HG02763 (cell line): ENCODE results near the gene LAIR2.
"Not testable (repeated sequence)": the region's sequence is repeated elsewhere in the genome, so short reads cannot be mapped to it uniquely, and the experiment has no call there.

ENCODE experiments used
- ATAC-seq: cut with Tn5 transposase; IDR thresholded peaks from one replicate; pipeline ENCODE4 v1.9.1; 2021; ENCODE audit warnings: mild to moderate bottlenecking, moderate library complexity; ENCODE audit not compliant: unreplicated experiment

LAIR2 gene

GRCh38 chr19:54493056-54493455 lies 9.6 kb upstream of the LAIR2 start:
- not testable (repeated sequence) for ATAC-seq

GRCh38 chr19:54493967-54494585 lies 8.6 kb upstream of the LAIR2 start:
- ATAC-seq, result no peak

GRCh38 chr19:54495284-54495683 lies 7.3 kb upstream of the LAIR2 start:
- ATAC-seq, result not testable (repeated sequence)

GRCh38 chr19:54497747-54498450 lies 4.7 kb upstream of the LAIR2 start:
- ATAC-seq, result not testable (repeated sequence)

GRCh38 chr19:54498451-54498772 lies 4.2 kb upstream of the LAIR2 start:
- ATAC-seq, result not testable (repeated sequence)

GRCh38 chr19:54505542-54505941 lies 2.9 kb downstream of the LAIR2 start:
- ATAC-seq, result not testable (repeated sequence)

- ATAC-seq, result no peak
Measured at GRCh38 chr19:54506079-54506478, 3.4 kb downstream of the LAIR2 start.

GRCh38 chr19:54507038-54507717 lies 4.5 kb downstream of the LAIR2 start:
- not testable (repeated sequence) for ATAC-seq

GRCh38 chr19:54507824-54508223 lies 5.2 kb downstream of the LAIR2 start:
- ATAC-seq, result no peak

- ATAC-seq, result not testable (repeated sequence)
Measured at GRCh38 chr19:54508487-54508886, 5.9 kb downstream of the LAIR2 start.

- ATAC-seq, result not testable (repeated sequence)
Measured at GRCh38 chr19:54509200-54509940, 6.7 kb downstream of the LAIR2 start.

GRCh38 chr19:54515156-54515555 lies 12.5 kb downstream of the LAIR2 start:
- ATAC-seq, result no peak

GRCh38 chr19:54517483-54517882 lies 14.9 kb downstream of the LAIR2 start:
- no peak for ATAC-seq

GRCh38 chr19:54518844-54519243 lies 16.2 kb downstream of the LAIR2 start:
- ATAC-seq, result no peak

- ATAC-seq, result no peak
Measured at GRCh38 chr19:54521022-54521859, 18.6 kb downstream of the LAIR2 start.

GRCh38 chr19:54521860-54522513 lies 19.4 kb downstream of the LAIR2 start:
- no peak for ATAC-seq

- ATAC-seq, result no peak
Measured at GRCh38 chr19:54523403-54523802, 20.8 kb downstream of the LAIR2 start.

- no peak for ATAC-seq
Measured at GRCh38 chr19:54525636-54526035, 23.0 kb downstream of the LAIR2 start.

GRCh38 chr19:54526972-54527371 lies 24.3 kb downstream of the LAIR2 start:
- no peak for ATAC-seq

GRCh38 chr19:54530866-54531265 lies 28.2 kb downstream of the LAIR2 start:
- ATAC-seq, result no peak
